ENCODE results near the gene E2F3. TPM values are rescaled to one million over a fixed set of nuclear protein-coding genes. Genes with fewer than 3 reads are reported as not detected.

E2F3 gene
- total RNA-seq, 4 donors from 2014 or later = 1.8 to 5.5 (median 3.3) TPM

DNA sequence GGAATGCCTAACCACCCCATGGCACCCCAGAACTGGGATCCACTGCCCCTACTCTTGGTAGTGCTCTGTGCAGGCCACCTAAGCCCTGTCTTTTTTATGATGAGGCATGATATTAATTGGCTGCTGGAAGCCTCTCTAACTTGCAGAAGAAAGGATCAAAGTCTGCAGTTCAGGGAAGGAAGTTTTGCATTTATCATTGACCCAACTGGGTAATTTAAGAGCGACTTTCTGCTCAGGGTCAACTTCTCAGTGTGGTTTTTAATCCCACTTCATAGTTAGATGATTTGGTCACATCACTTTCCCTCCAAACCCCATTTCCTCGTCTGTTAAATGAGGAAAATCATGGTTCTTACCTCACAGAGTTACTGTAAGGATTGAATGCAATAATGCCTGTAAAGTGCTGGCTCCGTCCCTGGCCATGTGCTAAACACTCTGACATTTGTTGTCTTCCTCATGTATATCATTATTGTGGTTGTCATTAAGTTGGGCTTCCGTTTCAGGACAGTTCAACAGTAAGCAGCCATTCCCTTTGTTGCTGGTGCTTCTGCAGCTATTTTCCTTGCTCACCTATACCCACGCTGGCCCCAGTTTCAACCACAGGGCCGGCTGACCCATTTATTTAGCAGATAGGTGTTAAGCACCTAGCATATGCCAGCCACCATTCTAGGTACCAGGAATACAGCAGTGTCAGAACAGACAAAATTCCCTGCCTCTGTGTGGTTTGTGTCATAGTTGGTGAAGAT lies 14.2 kb downstream of the E2F3 start:
- intact Hi-C loops (cut with DNase I; ENCODE audit: low total_unique reads) = no loop called here
- Histone ChIP-seq H3K27me3 (no peaks in the 10 kb centered on the region), H3K27ac (no peak overlapping the region), H3K4me1 (no peaks in the 10 kb centered on the region), H3K9me3 (no peaks in the 10 kb centered on the region), H3K36me3 (no peaks in the 10 kb centered on the region), H3K4me3 (no peak overlapping the region)
- DNase-seq = no peak
- no peak for TF ChIP-seq POLR2A (IDR thresholded peaks at IDR 0.05)
- TF ChIP-seq, protein P1, sequence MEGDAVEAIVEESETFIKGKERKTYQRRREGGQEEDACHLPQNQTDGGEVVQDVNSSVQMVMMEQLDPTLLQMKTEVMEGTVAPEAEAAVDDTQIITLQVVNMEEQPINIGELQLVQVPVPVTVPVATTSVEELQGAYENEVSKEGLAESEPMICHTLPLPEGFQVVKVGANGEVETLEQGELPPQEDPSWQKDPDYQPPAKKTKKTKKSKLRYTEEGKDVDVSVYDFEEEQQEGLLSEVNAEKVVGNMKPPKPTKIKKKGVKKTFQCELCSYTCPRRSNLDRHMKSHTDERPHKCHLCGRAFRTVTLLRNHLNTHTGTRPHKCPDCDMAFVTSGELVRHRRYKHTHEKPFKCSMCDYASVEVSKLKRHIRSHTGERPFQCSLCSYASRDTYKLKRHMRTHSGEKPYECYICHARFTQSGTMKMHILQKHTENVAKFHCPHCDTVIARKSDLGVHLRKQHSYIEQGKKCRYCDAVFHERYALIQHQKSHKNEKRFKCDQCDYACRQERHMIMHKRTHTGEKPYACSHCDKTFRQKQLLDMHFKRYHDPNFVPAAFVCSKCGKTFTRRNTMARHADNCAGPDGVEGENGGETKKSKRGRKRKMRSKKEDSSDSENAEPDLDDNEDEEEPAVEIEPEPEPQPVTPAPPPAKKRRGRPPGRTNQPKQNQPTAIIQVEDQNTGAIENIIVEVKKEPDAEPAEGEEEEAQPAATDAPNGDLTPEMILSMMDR (IDR thresholded peaks at IDR 0.05) = no peak

DNA sequence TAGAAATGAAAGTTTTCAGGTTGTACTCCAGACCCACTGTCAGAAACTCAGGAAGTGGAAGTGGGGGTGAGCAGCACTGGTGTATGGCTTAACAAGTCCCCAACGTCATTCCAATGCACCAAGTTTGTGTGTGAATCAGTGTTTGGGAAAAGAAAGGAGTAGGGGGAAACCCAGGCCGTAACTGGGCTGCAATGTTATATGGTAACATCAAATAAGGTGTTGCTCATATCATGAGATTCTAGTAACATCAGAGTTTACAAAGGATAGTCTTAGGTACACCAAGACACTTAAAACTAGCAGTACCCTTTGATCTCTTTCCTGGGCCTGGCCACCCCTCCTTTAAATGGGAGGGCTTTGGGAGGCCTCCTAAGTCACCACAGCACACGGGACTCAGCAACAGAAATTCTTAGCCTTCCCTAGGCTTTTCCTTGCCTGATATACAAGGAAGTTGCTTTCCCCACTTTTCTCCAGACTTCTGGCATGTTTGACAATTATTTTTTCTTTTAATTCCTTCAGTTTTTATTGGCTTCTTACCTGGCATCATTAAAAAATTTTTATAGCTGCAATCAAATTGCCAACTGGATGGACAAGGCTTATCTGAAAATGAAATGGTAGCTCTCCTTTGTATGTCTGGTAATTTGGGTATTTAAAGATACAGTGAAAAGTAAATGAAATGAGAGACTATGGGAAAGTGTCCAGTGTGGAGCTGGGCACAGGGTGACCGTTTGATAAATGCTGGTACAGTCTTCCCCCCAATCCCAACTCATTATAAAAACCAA lies 15.1 kb downstream of the E2F3 start:
- H3K4me3 ChIP-seq = no peak overlapping the region
- no peak overlapping the region for H3K27ac ChIP-seq
- no peaks in the 10 kb centered on the region for H3K4me1 ChIP-seq
- no peaks in the 10 kb centered on the region for H3K27me3 ChIP-seq
- intact Hi-C loops (cut with DNase I; ENCODE audit: low total_unique reads) = no loop called here
- H3K9me3 ChIP-seq = no peaks in the 10 kb centered on the region
- TF ChIP-seq, protein P1 (IDR thresholded peaks at IDR 0.05) = no peak
- TF ChIP-seq POLR2A (IDR thresholded peaks at IDR 0.05) = no peak
- DNase-seq = no peak
- H3K36me3 ChIP-seq = no peaks in the 10 kb centered on the region

GRCh38 chr6:20417819-20418218 lies 16.1 kb downstream of the E2F3 start:
- Histone ChIP-seq H3K4me3 (no peak overlapping the region), H3K27me3 (no peaks in the 10 kb centered on the region)
- intact Hi-C loops (cut with DNase I; ENCODE audit: low total_unique reads) = no loop called here

DNA sequence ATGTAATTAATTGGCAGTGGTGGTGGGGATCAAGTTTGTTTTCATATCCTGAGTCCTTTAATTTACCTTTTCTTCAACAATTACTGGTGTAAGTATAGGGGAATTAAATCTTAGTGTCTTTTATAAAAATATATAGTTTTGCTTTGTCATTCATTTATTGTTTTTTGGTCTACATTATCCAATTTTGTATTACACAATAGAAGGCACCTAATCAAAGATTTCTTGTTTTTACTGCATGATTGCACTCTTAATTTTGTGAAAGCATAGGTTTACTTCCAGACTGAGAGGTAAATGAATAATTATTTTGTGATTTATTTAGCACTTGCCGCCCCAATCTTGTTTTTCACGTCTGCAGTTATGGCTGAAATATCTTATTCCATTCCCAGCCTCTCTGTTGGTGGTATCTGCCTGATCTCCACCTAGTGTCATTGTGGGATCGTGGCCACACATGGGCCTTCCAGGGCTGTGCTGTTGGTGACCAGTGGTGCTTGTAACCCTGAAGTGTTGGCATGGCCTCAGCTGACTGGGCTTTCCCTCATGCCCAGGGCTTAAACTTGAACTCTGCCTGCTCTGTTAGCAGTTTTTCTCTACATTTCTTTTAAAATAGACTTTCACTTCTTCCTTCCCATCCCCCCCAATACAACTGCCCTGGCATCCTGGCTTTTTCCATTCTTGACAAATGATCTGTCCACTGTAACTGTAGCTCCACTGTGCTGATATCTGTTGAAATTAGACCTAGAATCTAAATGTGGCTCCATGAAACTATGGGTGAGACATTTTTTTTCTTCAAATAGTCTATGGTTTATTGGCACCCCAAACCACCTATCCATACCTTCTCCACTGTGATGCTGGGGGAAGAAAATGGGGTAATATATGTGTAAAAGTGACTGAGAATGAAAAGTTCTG lies 24.8 kb downstream of the E2F3 start:
- no peaks in the 10 kb centered on the region for H3K27me3 ChIP-seq

More at GRCh38 chr6:20417819-20418218, 16.1 kb downstream of the E2F3 start:
- DNase-seq = no peak
- Histone ChIP-seq H3K27ac (no peak overlapping the region), H3K36me3 (no peaks in the 10 kb centered on the region), H3K9me3 (no peaks in the 10 kb centered on the region), H3K4me1 (no peaks in the 10 kb centered on the region)
- TF ChIP-seq, protein P1 (IDR thresholded peaks at IDR 0.05) = no peak

More for the DNA sequence above, 24.8 kb downstream of the E2F3 start:
- no peak overlapping the region for H3K4me3 ChIP-seq
- TF ChIP-seq, protein P1 (IDR thresholded peaks at IDR 0.05) = no peak
- TF ChIP-seq POLR2A (IDR thresholded peaks at IDR 0.05) = no peak
- no peak for DNase-seq
- no peaks in the 10 kb centered on the region for H3K4me1 ChIP-seq
- no peak overlapping the region for H3K27ac ChIP-seq
- H3K9me3 ChIP-seq = no peaks in the 10 kb centered on the region
- intact Hi-C loops (cut with DNase I; ENCODE audit: low total_unique reads) = no loop called here
- no peaks in the 10 kb centered on the region for H3K36me3 ChIP-seq

Data from uterus (tissue), 4 donors.